ENCODE measurements around the gene GNPTAB. TPM values are rescaled to one million over a fixed set of nuclear protein-coding genes. Genes with fewer than 3 reads are reported as not detected.

Gene GNPTAB
- total RNA-seq, 4 donors from 2014 or later, result 10.7 to 30.3 (median 16.2) TPM

- DNase-seq, result no peak
- intact Hi-C loops (cut with DNase I; ENCODE audit: low total_unique reads), result no loop called here
- H3K4me1 ChIP-seq, result no peaks in the 10 kb centered on the region
- TF ChIP-seq POLR2A (IDR thresholded peaks at IDR 0.05) (no peak), CTCF (IDR thresholded peaks at IDR 0.05 in 4 of 5, conservative IDR thresholded peaks at IDR 0.05 in 1 of 5) (no peak)
- ATAC-seq, result no peak
- H3K27me3 ChIP-seq, result no peaks in the 10 kb centered on the region
- H3K27ac ChIP-seq, result no peak overlapping the region
- in situ Hi-C loops (cut with MboI; ENCODE audit: low sequenced_read_pairs in 4 of 4), result no loop called here
- H3K4me3 ChIP-seq, result no peak overlapping the region
- peaks cover 0 to under 1% of the 10 kb centered on the region in 2 donors for H3K36me3 ChIP-seq
- no peaks in the 10 kb centered on the region for H3K9me3 ChIP-seq
These were observed 111.2 kb downstream of the GNPTAB start for GRCh38 chr12:101719566-101719965.

GRCh38 chr12:101714877-101715444 is 115.8 kb downstream of the GNPTAB start:
- Histone ChIP-seq H3K27me3 (no peaks in the 10 kb centered on the region), H3K4me3 (no peak overlapping the region), H3K36me3 (no peaks in the 10 kb centered on the region), H3K9me3 (no peaks in the 10 kb centered on the region), H3K27ac (no peak overlapping the region), H3K4me1 (peaks cover 19% of the 10 kb centered on the region in 2 donors)
- in situ Hi-C loops (cut with MboI; ENCODE audit: low sequenced_read_pairs in 4 of 4), result no loop called here
- intact Hi-C loops (cut with DNase I; ENCODE audit: low total_unique reads), result no loop called here
- ATAC-seq (no peak), DNase-seq (no peak)
- TF ChIP-seq POLR2A (IDR thresholded peaks at IDR 0.05) (no peak), CTCF (IDR thresholded peaks at IDR 0.05 in 4 of 5, conservative IDR thresholded peaks at IDR 0.05 in 1 of 5) (no peak)

- Histone ChIP-seq H3K27ac (peak overlapping the region; percentile 59 to 80 (median 61)), H3K27me3 (no peaks in the 10 kb centered on the region), H3K36me3 (no peaks in the 10 kb centered on the region), H3K4me3 (no peak overlapping the region), H3K4me1 (peaks cover 19% of the 10 kb centered on the region in 2 donors), H3K9me3 (no peaks in the 10 kb centered on the region)
- TF ChIP-seq CTCF (IDR thresholded peaks at IDR 0.05 in 4 of 5, conservative IDR thresholded peaks at IDR 0.05 in 1 of 5) (no peak), POLR2A (IDR thresholded peaks at IDR 0.05) (no peak)
- in situ Hi-C loops (cut with MboI; ENCODE audit: low sequenced_read_pairs in 4 of 4) (no loop called here), intact Hi-C loops (cut with DNase I; ENCODE audit: low total_unique reads) (no loop called here)
- no peak for ATAC-seq
- DNase-seq, result no peak
These were observed 116.8 kb downstream of the GNPTAB start for GRCh38 chr12:101713930-101714329.

GRCh38 chr12:101713059-101713682 is 117.6 kb downstream of the GNPTAB start:
- no peak for TF ChIP-seq POLR2A (IDR thresholded peaks at IDR 0.05)
- no peak for TF ChIP-seq CTCF (IDR thresholded peaks at IDR 0.05 in 4 of 5, conservative IDR thresholded peaks at IDR 0.05 in 1 of 5)
- ATAC-seq (peak; percentile 87 to 91), DNase-seq (peak; percentile 62 to 64)
- H3K36me3 ChIP-seq, result no peaks in the 10 kb centered on the region
- peak overlapping the region; percentile 59 to 80 (median 61) for H3K27ac ChIP-seq
- no peaks in the 10 kb centered on the region for H3K9me3 ChIP-seq
- in situ Hi-C loops (cut with MboI; ENCODE audit: low sequenced_read_pairs in 4 of 4), result no loop called here
- no peak overlapping the region for H3K4me3 ChIP-seq
- no peaks in the 10 kb centered on the region for H3K27me3 ChIP-seq
- intact Hi-C loops (cut with DNase I; ENCODE audit: low total_unique reads), result no loop called here
- peaks cover 19% of the 10 kb centered on the region in 2 donors for H3K4me1 ChIP-seq

Measured in gastrocnemius medialis (tissue), 4 donors.